ENCODE data around the gene LY9. TPM values are rescaled to one million over a fixed set of nuclear protein-coding genes. Genes with fewer than 3 reads are reported as not detected.

Gene LY9
- total and polyA plus RNA-seq, 9 donors: 0.15 to 2.9 (median 0.45) TPM; not detected in 2

- DNase-seq: no peak
- Histone ChIP-seq H3K27me3 (no peaks in the 10 kb centered on the region), H3K4me3 (no peak overlapping the region), H3K4me1 (ENCODE audit: insufficient read depth) (peaks cover 5% of the 10 kb centered on the region), H3K27ac (no peak overlapping the region), H3K9me3 (no peaks in the 10 kb centered on the region), H3K36me3 (no peaks in the 10 kb centered on the region)
- no peak for TF ChIP-seq EP300 (IDR thresholded peaks at IDR 0.05)
- TF ChIP-seq POLR2A (IDR thresholded peaks at IDR 0.05): no peak
- no peak for TF ChIP-seq CTCF (IDR thresholded peaks at IDR 0.05)
- WGBS, 3 donors: 37 to 53% (median 44%) methylated on average over 5 of the region's 5 CpGs
- intact Hi-C loops (cut with DNase I): no loop called here
Observed at GRCh38 chr1:160876311-160876710, 80.3 kb downstream of the LY9 start.

- Histone ChIP-seq H3K27ac (no peak overlapping the region), H3K4me1 (ENCODE audit: insufficient read depth) (peaks cover 5% of the 10 kb centered on the region), H3K36me3 (no peaks in the 10 kb centered on the region), H3K27me3 (no peaks in the 10 kb centered on the region), H3K9me3 (no peaks in the 10 kb centered on the region), H3K4me3 (no peak overlapping the region)
- no peak for TF ChIP-seq EP300 (IDR thresholded peaks at IDR 0.05)
- no peak for TF ChIP-seq CTCF (IDR thresholded peaks at IDR 0.05)
- no peak for TF ChIP-seq POLR2A (IDR thresholded peaks at IDR 0.05)
- no peak for DNase-seq
- intact Hi-C loops (cut with DNase I): no loop called here
Observed at GRCh38 chr1:160877221-160877620, 81.2 kb downstream of the LY9 start.

Other genes starting within 250 kb of the LY9 start
- gene CD84, start 216.7 kb upstream of the LY9 start, total RNA-seq: 10 to 100 TPM in 1 of 7 donors, 1 to 10 TPM in 5, under 1 TPM in 1; 0.91 to 10.9 (median 2.0) TPM
- 1 to 10 TPM in 1 of 2 donors, under 1 TPM in 1; 0.48 to 9.6 TPM for gene CD84, start 216.7 kb upstream of the LY9 start, polyA plus RNA-seq
- gene SLAMF1, start 149.1 kb upstream of the LY9 start, total RNA-seq: under 1 TPM in 4 of 7 donors, not detected in 3; 0.15 to 0.57 (median 0.27) TPM
- under 1 TPM; 0.18 to 0.68 TPM for gene SLAMF1, start 149.1 kb upstream of the LY9 start, polyA plus RNA-seq
- gene CD48, start 84.4 kb upstream of the LY9 start, total RNA-seq: 1 to 10 TPM in 6 of 7 donors, under 1 TPM in 1; 0.61 to 4.4 (median 1.9) TPM
- gene CD48, start 84.4 kb upstream of the LY9 start, polyA plus RNA-seq: 10 to 100 TPM in 1 of 2 donors, 1 to 10 TPM in 1; 2.5 to 17.6 TPM
- 1 to 10 TPM in 2 of 7 donors, under 1 TPM in 4, not detected in 1; 0.32 to 3.7 (median 0.84) TPM for gene SLAMF7, start 56.9 kb upstream of the LY9 start, total RNA-seq
- gene SLAMF7, start 56.9 kb upstream of the LY9 start, polyA plus RNA-seq: 1 to 10 TPM in 1 of 2 donors, under 1 TPM in 1; 0.36 to 7.3 TPM
- 1 to 10 TPM in 2 of 7 donors, under 1 TPM in 5; 0.45 to 3.1 (median 0.51) TPM for gene CD244, start 66.7 kb downstream of the LY9 start, total RNA-seq
- gene CD244, start 66.7 kb downstream of the LY9 start, polyA plus RNA-seq: 1 to 10 TPM in 1 of 2 donors, under 1 TPM in 1; 0.75 to 2.8 TPM
- gene ITLN1, start 89.0 kb downstream of the LY9 start, total RNA-seq: 1,000 to 10,000 TPM in 1 of 7 donors, 10 to 100 TPM in 1, 1 to 10 TPM in 4, under 1 TPM in 1; 0.48 to 1,183 (median 2.0) TPM
- gene ITLN1, start 89.0 kb downstream of the LY9 start, polyA plus RNA-seq: 10 to 100 TPM in 1 of 2 donors, 1 to 10 TPM in 1; 4.5 to 44.1 TPM
- 1 to 10 TPM in 6 of 7 donors, under 1 TPM in 1; 0.53 to 7.2 (median 2.1) TPM for gene ITLN2, start 158.6 kb downstream of the LY9 start, total RNA-seq
- gene ITLN2, start 158.6 kb downstream of the LY9 start, polyA plus RNA-seq: 1 to 10 TPM; 3.4 to 7.6 TPM
- 10 to 100 TPM; 14.8 to 62.7 (median 34.9) TPM for gene F11R, start 225.0 kb downstream of the LY9 start, total RNA-seq
- 10 to 100 TPM; 26.1 to 68.5 TPM for gene F11R, start 225.0 kb downstream of the LY9 start, polyA plus RNA-seq
- gene TSTD1, start 242.8 kb downstream of the LY9 start, total RNA-seq: 100 to 1,000 TPM in 1 of 7 donors, 10 to 100 TPM in 6; 32.6 to 200 (median 50.3) TPM
- 100 to 1,000 TPM in 1 of 2 donors, 10 to 100 TPM in 1; 13.6 to 107 TPM for gene TSTD1, start 242.8 kb downstream of the LY9 start, polyA plus RNA-seq
- 10 to 100 TPM; 28.1 to 49.6 (median 44.0) TPM for gene USF1, start 249.8 kb downstream of the LY9 start, total RNA-seq
- gene USF1, start 249.8 kb downstream of the LY9 start, polyA plus RNA-seq: 10 to 100 TPM; 38.8 to 54.8 TPM

Measured in ovary (tissue), 9 donors.